ENCODE measurements around the gene CES5A. TPM values are rescaled to one million over a fixed set of nuclear protein-coding genes. Genes with fewer than 3 reads are reported as not detected.
"Not testable (repeated sequence)": the region's sequence is repeated elsewhere in the genome, so short reads cannot be mapped to it uniquely, and the experiment has no call there.

CES5A gene
- total and polyA plus RNA-seq, 2 experiments from 2014 or later, result not detected

DNA sequence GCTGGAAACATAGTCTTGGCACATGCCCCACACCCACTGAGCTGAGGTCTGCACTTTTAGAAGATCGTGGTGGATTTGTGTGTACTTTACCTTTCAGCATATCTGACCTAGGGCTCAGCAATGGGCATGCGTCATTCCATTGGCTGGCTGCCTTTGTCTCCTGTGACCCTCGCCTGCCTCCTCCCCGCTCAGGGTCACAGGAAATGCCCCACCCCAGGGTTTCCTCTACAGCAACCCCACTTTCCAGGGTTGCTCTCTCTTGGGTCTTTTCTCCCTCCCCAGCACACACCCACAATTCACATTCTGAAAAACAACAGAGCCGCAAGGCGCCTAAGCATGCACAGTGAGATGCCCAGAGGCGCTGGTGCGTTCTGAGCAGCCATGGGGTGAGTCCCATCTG, 71.5 kb downstream of the CES5A start:
- no CpG with 5 or more reads among the region's 8 CpGs for WGBS, 2 experiments (ENCODE audit: low coverage in 1 of 2, low lambda C conversion rate in 2 of 2, missing lambda C conversion rate in 2 of 2)
- H3K9me3 ChIP-seq (ENCODE audit: low read depth); H3K27me3 ChIP-seq (replicated peaks; ENCODE audit: insufficient read depth); H3K4me1 ChIP-seq (ENCODE audit: insufficient read depth); DNase-seq; H3K79me2 ChIP-seq (ENCODE audit: insufficient read depth); H3F3A ChIP-seq (ENCODE audit: insufficient read depth); H4K20me1 ChIP-seq (ENCODE audit: insufficient read depth); H3K4me3 ChIP-seq; H3K27ac ChIP-seq; H3K9me2 ChIP-seq (ENCODE audit: insufficient read depth); H3K9ac ChIP-seq; H3K4me2 ChIP-seq (ENCODE audit: unreplicated experiment); H2AFZ ChIP-seq; H3K36me3 ChIP-seq (ENCODE audit: low read depth); in situ Hi-C loops (cut with MboI): not testable (repeated sequence)

Other genes with a start within 250 kb of the CES5A start
- gene SLC6A2, start 219.4 kb downstream of the CES5A start, total RNA-seq (2014; rRNA removed; shearing (Covaris generic)), result not detected in 2 replicates
- gene SLC6A2, start 219.4 kb downstream of the CES5A start, polyA plus RNA-seq (2016; fragmentation: Nextera tagmentation; extraction: Ambion mirVana), result not detected in 2 replicates
- gene CES1, start 42.3 kb downstream of the CES5A start, total RNA-seq (2014; rRNA removed; shearing (Covaris generic)), result 0.76 TPM in 1 of 2 replicates, not detected in the other
- 0.76 and 0.84 TPM in 2 replicates for gene CES1, start 42.3 kb downstream of the CES5A start, polyA plus RNA-seq (2016; fragmentation: Nextera tagmentation; extraction: Ambion mirVana)